ENCODE measurements around the gene HPS5.

The HPS5 gene

GRCh38 chr11:18233912-18234311 is 88.0 kb downstream of the HPS5 start:
- CTCF ChIA-PET, result no interaction called here
- DNase-seq (ENCODE audit: low read depth, low spot score), result no peak
- TF ChIP-seq CTCF (IDR thresholded peaks at IDR 0.05; ENCODE audit: insufficient read depth, low read length, missing control alignments), result no peak
- POLR2A ChIA-PET, result no interaction called here
- H3K4me3 ChIP-seq (ENCODE audit: low read depth, low read length), result no peak overlapping the region

DNA sequence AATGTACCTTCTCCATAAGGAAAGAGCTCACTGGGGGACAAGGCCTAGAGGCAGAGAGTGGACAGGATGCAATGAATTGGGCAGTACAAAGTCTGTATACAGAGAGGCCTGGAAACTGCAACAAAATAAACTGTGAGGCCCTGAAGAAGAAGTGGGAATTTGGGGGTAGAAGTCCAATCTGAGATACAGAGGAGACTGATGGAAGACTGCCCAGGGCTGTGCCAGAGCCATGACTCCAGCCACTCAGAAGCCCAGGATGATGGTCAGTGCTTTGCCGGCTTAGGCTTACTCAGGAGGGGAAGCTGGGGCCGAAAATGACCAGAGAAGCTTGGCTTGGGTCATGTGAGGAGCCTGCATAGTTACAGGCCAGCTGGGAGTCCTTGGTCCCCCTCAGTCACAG is 91.1 kb downstream of the HPS5 start:
- DNase-seq (ENCODE audit: low read depth, low spot score), result no peak
- no peak overlapping the region for H3K4me3 ChIP-seq (ENCODE audit: low read depth, low read length)
- TF ChIP-seq CTCF (IDR thresholded peaks at IDR 0.05; ENCODE audit: insufficient read depth, low read length, missing control alignments), result no peak
- ChIA-PET CTCF (interaction anchor here (0.6 to 1.8 kb wide), 2 partner anchors 13 to 67 kb away, joined by 3 to 9 read pairs; no protein-coding TSS in a partner anchor), POLR2A (no interaction called here)

DNA sequence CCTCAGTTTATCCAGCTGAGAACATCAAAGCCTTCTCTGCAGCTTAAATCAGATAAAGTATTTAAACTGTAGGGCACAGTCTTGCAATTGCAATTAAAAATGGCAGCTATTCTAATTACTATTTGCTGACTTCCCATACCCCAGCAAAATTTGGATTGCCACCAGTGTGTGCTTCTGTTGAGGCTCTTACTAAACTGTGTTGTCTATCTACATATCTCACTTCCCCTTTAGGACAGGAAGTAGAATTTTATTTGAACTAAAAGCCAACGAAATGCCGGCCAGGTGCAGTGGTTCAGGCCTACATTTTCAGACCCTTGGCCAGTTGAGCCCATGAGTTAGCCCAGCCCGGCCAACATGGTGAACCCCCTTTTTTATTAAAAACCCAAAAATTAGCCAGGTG is 92.4 kb downstream of the HPS5 start:
- DNase-seq (ENCODE audit: low read depth, low spot score), result no peak
- no peak for TF ChIP-seq CTCF (IDR thresholded peaks at IDR 0.05; ENCODE audit: insufficient read depth, low read length, missing control alignments)
- ChIA-PET CTCF (no interaction called here), POLR2A (no interaction called here)
- H3K4me3 ChIP-seq (ENCODE audit: low read depth, low read length), result no peak overlapping the region

Measured in AG04449 (cell line).